Brain microvascular endothelial cell (primary cell): ENCODE measurements around the gene PDXP.

Source experiments
- DNase-seq: peaks from one replicate; pipeline ENCODE4 v3.0.0-alpha.2; 2020
- H3K27ac ChIP-seq: fragments of 250-450 bp; sonication (Bioruptor Pico); 2 replicates; pipeline ENCODE4 v1.5.1; 2020; ENCODE audit warnings: mild to moderate bottlenecking, moderate library complexity
- H3K27me3 ChIP-seq: fragments of 250-450 bp; sonication (Bioruptor Pico); replicated peaks from 2 replicates; pipeline ENCODE4 v1.5.1; 2020; ENCODE audit warnings: mild to moderate bottlenecking
- H3K36me3 ChIP-seq: fragments of 250-450 bp; sonication (Bioruptor Pico); replicated peaks from 2 replicates; pipeline ENCODE4 v1.5.1; 2020; ENCODE audit warnings: mild to moderate bottlenecking
- H3K4me3 ChIP-seq: 2 replicates; pipeline ENCODE4 v1.5.1; 2011; ENCODE audit warnings: low read depth, mild to moderate bottlenecking, control low read depth, low read length, moderate library complexity
- CTCF ChIP-seq: IDR thresholded peaks from 2 replicates; pipeline ENCODE4 v1.5.1; 2011; ENCODE audit warnings: low read depth, mild to moderate bottlenecking, moderate library complexity, low read length, control low read depth, inconsistent platforms; ENCODE audit errors: missing control alignments
- in situ Hi-C: cut with HindIII; loops from 2 replicates; pipeline ENCODE4 v1.10.0; 2017; ENCODE audit warnings: low sequenced_read_pairs, low pct_ligation_motif_present

PDXP gene

GRCh38 chr22:37630839-37631435 is 27.6 kb upstream of the PDXP start:
- Histone ChIP-seq H3K36me3 (no peaks in the 10 kb centered on the region), H3K27ac (no peak overlapping the region), H3K27me3 (no peaks in the 10 kb centered on the region), H3K4me3 (no peak overlapping the region)
- no peak for TF ChIP-seq CTCF
- in situ Hi-C loops, result no loop called here
- no peak for DNase-seq

- no peaks in the 10 kb centered on the region for H3K27me3 ChIP-seq
- in situ Hi-C loops, result no loop called here
- no peak for DNase-seq
- H3K36me3 ChIP-seq, result no peaks in the 10 kb centered on the region
- TF ChIP-seq CTCF, result no peak
- no peak overlapping the region for H3K4me3 ChIP-seq
- no peak overlapping the region for H3K27ac ChIP-seq
Observed at GRCh38 chr22:37631448-37632173, 26.9 kb upstream of the PDXP start.

- H3K36me3 ChIP-seq, result no peaks in the 10 kb centered on the region
Observed at GRCh38 chr22:37632174-37633088, 26.1 kb upstream of the PDXP start.

GRCh38 chr22:37633089-37633624 is 25.4 kb upstream of the PDXP start:
- in situ Hi-C loops, result no loop called here
- no peaks in the 10 kb centered on the region for H3K27me3 ChIP-seq
- H3K27ac ChIP-seq, result peak overlapping the region; percentile 66
- no peak for TF ChIP-seq CTCF
- no peak for DNase-seq
- no peak overlapping the region for H3K4me3 ChIP-seq
- H3K36me3 ChIP-seq, result no peaks in the 10 kb centered on the region

More at GRCh38 chr22:37632174-37633088, 26.1 kb upstream of the PDXP start:
- DNase-seq, result no peak
- in situ Hi-C loops, result no loop called here
- no peak overlapping the region for H3K4me3 ChIP-seq
- no peak overlapping the region for H3K27ac ChIP-seq
- no peak for TF ChIP-seq CTCF
- H3K27me3 ChIP-seq, result no peaks in the 10 kb centered on the region

- in situ Hi-C loops, result no loop called here
- Histone ChIP-seq H3K4me3 (no peak overlapping the region), H3K27ac (peak overlapping the region; percentile 66), H3K27me3 (no peaks in the 10 kb centered on the region), H3K36me3 (no peaks in the 10 kb centered on the region)
- DNase-seq, result peak; percentile 76
- TF ChIP-seq CTCF, result peak; percentile 48
Observed at GRCh38 chr22:37633625-37634416, 24.7 kb upstream of the PDXP start.
